HG03159 (cell line): ENCODE results near the gene TTC27.
"Not testable (repeated sequence)": the region's sequence is repeated elsewhere in the genome, so short reads cannot be mapped to it uniquely, and the experiment has no call there.

Experiments used
- ATAC-seq: cut with Tn5 transposase; IDR thresholded peaks from one replicate; pipeline ENCODE4 v1.9.1; 2021; ENCODE audit warnings: mild to moderate bottlenecking, moderate library complexity; ENCODE audit not compliant: unreplicated experiment

The TTC27 gene

DNA sequence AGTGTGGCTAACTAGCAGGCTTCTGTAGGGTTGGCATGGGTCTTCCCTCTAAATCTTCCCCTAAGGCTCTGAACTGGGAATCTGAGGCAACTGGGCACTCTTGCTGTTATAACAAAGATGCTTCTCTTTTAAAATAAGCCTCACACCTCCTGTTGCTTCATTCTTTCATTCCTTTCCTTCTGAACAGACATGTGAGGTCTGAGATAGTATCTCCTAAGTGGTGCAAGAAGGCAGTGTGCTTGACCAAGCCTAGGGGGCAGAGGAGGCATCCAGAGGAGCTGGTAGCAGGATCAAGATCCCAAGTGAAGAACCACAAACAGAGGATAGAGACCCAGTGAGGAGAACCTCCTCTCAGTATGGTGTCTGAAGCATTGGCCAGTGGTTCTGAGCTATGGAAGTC, 90.9 kb downstream of the TTC27 start:
- ATAC-seq: no peak

DNA sequence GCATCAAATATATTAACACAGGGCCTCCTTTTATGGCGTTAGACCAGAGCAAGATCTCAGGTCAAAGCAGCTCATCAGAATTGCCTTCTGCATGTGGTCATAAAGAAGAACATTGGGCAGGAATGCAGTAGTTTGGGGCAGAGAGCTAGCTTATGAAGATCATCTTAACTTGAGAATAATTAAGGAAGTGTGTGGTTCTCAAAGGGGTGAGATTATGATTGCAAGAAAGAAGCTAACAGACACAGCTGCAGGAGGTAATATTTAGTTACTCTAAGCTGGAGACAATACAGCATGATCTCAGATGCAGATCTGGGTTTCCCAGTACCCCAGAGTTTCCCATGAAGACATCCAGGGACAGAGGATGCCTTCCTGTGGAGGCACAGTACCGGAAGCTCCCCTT, 91.6 kb downstream of the TTC27 start:
- ATAC-seq: no peak

- no peak for ATAC-seq
Measured at GRCh38 chr2:32719933-32720716, 92.3 kb downstream of the TTC27 start.

- no peak for ATAC-seq
Measured at GRCh38 chr2:32720771-32721170, 92.9 kb downstream of the TTC27 start.

DNA sequence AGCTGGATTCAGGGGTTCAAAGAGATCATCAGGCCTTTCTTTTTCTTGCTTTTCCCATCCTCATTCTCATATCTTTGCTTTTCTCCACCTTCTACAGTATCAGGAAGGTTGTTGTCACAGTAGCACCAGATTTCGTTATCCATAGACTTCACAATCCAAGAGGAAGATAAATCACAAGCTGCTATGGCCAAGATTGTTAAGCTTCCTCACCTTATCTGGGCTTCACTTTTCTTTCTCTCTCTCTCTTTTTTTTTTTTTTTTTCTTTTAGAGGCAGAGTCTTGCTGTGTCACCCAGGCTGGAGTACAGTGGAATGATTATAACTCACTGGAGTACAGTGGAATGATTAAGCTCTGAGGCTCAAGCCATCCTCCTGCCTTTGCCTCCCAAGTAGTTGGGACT, 93.5 kb downstream of the TTC27 start:
- no peak for ATAC-seq

DNA sequence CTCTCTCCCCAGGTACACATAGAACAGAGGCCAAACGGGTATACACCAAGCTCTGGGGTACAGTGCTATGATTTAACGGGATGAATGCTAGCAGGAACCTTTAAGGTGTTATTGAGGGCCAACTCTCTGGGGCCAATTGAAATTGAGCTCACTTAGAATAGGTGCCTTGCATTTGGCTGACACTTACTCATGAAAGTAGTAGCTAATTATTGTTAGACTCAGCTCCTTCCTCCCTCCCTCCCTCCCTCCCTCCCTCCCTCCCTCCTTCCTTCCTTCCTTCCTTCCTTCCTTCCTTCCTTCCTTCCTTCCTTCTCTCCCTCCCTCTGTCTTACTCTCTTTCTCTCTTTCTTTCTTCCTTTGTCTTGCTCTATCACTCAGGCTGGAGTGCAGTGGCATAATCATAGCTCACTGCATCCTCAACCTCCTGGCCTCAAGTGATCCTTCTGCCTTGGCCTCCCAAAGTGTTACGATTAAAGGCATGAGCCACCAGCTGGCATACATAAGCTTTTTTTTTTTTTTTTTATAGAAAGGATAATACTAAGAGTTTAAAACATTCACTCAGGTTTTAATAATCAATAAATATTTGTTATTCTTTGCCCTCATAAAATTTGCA, 95.7 kb downstream of the TTC27 start:
- no peak for ATAC-seq

- ATAC-seq: not testable (repeated sequence)
Measured at GRCh38 chr2:32726678-32727077, 98.8 kb downstream of the TTC27 start.

DNA sequence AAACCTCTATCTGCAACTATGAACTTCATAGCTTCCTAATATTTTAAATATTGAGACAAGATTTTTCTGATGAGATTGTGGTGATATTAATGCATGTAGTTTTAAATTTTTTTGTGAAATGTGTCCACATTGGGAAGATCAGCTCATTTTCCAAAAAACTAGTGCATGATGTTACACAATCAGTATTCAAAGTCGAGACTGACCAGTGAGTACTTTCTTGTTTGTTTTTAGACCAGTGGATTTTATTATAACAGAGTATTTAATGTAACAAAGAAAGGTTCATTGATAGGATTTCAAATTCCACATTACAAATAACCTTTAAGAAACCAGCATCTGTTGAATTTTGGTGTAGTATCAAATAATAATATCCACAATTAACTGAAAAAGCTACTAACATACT, 99.3 kb downstream of the TTC27 start:
- ATAC-seq: no peak

DNA sequence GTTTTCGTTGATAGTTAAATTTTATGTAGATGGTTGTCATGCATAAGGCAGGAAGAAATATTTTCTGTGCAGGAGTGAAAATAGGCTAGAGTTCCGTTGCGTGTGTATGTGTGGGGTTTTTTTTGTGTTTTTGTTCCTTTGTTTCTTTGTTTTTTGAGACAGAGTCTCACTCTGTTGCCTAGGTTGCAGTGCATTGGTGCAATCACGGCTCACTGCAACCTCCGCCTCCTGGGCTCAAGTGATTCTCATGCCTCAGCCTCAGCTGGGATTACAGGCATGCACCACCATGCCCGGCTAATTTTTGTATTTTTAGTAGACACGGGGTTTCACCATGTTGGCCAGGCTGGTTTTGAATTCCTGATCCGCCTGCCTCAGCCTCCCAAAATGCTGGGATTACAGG, 103.1 kb downstream of the TTC27 start:
- not testable (repeated sequence) for ATAC-seq

DNA sequence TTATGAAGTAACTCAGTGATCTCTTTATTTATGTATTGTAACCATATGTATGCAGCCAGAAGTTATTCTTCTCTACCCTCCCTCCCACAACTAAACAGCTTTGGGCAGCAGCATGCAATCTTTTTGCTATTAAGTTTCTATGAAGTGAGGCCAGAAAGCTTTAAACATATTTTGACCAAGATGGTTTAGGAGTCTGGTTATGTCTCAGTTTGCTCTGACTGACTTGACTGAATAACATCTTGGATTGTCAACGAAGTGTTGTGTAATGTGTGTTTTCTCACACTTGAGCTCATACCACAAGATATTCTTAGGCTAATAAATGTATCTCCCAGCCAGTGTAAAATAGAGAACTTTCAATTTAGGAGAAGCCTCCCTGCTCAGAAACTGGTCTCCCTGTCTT, 104.3 kb downstream of the TTC27 start:
- no peak for ATAC-seq

GRCh38 chr2:32732912-32733472, 105.1 kb downstream of the TTC27 start:
- no peak for ATAC-seq

- ATAC-seq: no peak
Measured at GRCh38 chr2:32735348-32735747, 107.5 kb downstream of the TTC27 start.

GRCh38 chr2:32738939-32739338, 111.1 kb downstream of the TTC27 start:
- no peak for ATAC-seq

GRCh38 chr2:32739664-32740063, 111.8 kb downstream of the TTC27 start:
- ATAC-seq: no peak

GRCh38 chr2:32741575-32741974, 113.7 kb downstream of the TTC27 start:
- no peak for ATAC-seq

GRCh38 chr2:32742376-32742775, 114.5 kb downstream of the TTC27 start:
- ATAC-seq: no peak

DNA sequence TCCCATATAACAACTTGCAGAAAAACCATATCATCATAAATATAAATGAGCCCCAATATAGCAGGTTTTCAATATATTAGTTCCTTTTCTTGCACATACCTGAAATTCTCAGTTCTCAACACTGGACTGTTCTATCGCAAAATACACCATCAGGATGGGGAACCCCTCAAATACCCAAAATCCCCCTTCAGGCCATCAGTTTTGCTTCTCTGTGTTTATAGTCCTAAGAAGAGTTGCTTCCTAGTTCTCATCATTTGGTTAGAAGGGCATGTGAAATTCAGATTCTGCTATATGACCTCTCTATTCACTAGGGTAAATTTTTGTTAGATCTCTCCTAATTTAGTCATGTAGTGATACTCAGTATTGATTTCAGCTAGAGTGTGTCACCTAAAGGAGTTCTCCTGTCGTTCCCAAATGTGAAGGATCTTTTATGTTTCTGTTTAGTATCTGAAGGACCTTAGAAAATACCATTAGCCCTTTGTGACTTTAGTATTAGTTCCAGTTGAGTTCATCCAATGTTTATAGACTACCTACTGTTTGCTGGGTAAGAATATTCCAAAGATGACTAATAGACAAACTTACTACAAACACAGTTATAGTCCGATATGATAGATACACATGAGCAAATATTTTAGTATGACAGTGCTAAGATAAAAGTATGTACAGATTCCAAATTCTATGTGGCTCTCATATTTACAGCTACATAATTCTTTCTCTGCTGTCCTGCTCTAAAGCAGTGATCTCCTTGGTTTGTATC, 115.8 kb downstream of the TTC27 start:
- no peak for ATAC-seq

GRCh38 chr2:32745191-32745590, 117.3 kb downstream of the TTC27 start:
- no peak for ATAC-seq

- ATAC-seq: no peak
Measured at GRCh38 chr2:32745675-32746074, 117.8 kb downstream of the TTC27 start.

GRCh38 chr2:32746669-32747068, 118.8 kb downstream of the TTC27 start:
- no peak for ATAC-seq

DNA sequence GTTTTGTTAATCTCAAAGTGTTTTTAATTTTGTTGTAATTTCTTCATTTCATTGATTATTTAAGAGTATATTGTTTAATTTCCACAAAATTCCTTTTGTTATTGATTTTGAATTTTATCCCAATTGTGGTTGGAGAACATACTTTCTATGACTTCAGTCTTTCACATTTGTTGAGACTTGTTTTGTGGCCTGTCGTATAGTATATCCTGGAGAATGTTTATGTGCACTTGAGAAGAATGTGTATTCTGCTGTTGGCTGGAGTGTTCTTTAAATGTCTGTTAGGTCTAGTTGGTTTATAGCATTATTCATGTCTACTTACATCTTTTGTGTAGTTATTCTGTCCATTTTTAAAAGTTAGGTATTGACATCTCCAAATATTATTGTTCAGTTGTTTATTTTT, 120.3 kb downstream of the TTC27 start:
- no peak for ATAC-seq

DNA sequence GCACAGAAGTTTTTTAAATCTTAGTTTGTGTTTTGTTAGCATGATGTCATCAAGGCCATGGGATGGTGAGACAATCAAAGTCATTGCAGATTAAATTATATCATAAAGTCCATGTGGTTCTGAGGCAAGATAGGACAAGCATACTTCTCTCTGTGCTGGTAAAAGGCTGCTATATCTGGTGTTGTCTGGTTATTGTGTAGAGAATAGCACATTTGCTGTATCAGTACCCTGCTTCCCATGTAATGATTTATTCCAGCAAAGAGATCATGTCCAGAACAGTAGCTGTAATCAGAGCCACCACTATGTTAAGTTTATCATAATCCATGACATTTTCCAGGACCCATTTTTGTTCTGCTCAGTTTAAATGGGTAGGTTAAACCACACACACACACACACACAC, 123.0 kb downstream of the TTC27 start:
- ATAC-seq: no peak
